Epithelial cell of esophagus (primary cell): ENCODE measurements around the gene FOXO6.

Source experiments
- DNase-seq: peaks from one replicate; pipeline ENCODE4 v3.0.0; 2010; ENCODE audit warnings: low read depth
- H3K4me3 ChIP-seq: 2 replicates; pipeline ENCODE4 v1.5.1; 2011; ENCODE audit warnings: mild to moderate bottlenecking, low read length, control low read depth
- TF ChIP-seq, protein P1 (sequence below): IDR thresholded peaks from 2 replicates; pipeline ENCODE4 v1.5.1; 2011; ENCODE audit warnings: low read depth, mild to moderate bottlenecking, low read length, control low read depth, inconsistent platforms; ENCODE audit not compliant: insufficient read depth; ENCODE audit errors: missing control alignments

FOXO6 gene

DNA sequence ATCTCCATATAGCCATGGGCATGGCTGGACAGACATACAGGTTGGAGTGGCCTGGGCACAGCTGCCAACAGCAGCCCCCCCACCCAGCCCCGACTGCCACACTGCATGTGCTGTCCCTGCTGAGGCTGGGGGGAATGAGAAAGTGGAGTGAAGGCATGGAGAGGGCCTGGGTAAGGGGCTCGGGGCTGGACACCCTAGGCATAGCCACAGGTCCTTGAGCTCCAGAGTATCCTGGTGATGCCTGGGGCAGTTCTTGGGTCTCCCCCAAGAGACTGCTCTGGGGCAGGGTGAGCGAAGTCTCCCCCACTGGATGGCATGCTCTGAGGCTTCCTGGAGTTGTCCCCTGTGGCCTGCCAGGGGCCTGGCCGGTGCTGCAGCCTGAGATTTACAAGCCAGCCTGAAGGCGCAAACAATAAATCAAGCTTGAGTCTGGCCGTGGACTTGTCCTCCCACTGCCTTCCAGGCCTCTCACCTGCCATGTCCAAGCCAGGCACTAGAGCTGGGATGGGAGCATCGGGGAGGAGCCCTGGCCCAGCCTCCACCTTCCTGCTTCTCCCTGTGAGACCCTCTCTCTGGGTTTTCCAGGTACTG, 53.6 kb downstream of the FOXO6 start:
- no peak for DNase-seq
- TF ChIP-seq, protein P1, sequence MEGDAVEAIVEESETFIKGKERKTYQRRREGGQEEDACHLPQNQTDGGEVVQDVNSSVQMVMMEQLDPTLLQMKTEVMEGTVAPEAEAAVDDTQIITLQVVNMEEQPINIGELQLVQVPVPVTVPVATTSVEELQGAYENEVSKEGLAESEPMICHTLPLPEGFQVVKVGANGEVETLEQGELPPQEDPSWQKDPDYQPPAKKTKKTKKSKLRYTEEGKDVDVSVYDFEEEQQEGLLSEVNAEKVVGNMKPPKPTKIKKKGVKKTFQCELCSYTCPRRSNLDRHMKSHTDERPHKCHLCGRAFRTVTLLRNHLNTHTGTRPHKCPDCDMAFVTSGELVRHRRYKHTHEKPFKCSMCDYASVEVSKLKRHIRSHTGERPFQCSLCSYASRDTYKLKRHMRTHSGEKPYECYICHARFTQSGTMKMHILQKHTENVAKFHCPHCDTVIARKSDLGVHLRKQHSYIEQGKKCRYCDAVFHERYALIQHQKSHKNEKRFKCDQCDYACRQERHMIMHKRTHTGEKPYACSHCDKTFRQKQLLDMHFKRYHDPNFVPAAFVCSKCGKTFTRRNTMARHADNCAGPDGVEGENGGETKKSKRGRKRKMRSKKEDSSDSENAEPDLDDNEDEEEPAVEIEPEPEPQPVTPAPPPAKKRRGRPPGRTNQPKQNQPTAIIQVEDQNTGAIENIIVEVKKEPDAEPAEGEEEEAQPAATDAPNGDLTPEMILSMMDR, result no peak
- no peak overlapping the region for H3K4me3 ChIP-seq

DNA sequence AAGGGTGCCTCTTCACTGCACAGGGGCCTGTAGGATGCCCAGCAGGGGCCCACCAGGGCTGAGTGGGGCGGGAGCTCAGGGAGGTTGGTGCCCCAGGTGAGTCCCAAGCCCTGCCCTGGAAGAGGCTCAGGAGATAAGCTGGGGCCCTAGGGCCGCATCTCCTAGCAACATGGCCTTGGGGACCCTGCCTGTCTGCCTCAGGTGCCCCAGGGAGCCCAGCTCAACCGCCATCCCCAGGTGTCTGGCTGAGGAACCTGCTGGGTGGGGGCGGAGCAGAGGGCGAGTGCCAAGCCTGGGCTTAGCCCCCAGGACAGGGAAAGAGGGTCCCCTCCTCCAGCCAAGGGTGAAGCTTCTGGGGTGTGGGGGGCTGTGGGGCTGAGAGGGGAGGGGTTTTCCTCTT, 54.8 kb downstream of the FOXO6 start:
- TF ChIP-seq, protein P1, result no peak
- no peak for DNase-seq
- no peak overlapping the region for H3K4me3 ChIP-seq

DNA sequence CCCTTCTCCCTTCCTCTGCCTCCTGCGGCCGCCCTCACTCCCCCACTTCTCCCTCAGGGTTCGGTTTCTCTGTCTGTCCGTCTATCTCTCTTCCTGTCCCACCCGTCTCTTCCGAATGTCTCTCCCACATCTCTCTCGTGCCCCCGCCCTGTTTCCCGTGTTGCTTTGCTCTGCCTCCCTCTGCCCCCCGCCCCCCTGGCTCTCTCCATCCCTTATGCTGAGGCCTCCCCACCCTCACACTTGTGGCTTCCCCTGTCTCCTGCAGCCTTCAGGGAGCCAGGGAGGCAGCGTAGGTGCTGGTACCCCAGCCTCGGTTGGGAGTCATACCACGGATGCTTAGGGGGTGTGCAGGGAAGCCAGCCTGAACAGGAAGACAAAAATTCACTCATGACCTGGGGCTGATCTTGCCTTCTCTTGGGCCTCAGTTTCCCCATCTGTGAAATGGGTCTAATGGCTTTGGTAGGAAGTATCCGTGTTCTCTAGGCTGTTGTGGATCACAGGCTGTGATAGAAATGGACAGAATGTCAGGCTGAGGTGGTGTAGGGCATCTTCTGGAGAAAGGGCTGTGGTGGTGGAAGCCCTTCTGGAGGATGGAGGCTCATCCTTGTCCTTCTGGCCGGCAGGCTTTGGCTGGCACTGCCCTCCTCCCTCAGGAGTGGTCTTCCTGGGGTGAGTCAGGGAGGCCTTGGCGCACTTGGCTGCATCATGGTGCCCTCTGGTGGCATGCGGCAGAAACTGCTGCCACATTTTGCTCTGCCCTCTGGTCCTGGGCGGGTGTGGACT, 55.5 kb downstream of the FOXO6 start:
- DNase-seq, result peak; percentile 72
- H3K4me3 ChIP-seq, result no peak overlapping the region
- TF ChIP-seq, protein P1, result peak; percentile 91

DNA sequence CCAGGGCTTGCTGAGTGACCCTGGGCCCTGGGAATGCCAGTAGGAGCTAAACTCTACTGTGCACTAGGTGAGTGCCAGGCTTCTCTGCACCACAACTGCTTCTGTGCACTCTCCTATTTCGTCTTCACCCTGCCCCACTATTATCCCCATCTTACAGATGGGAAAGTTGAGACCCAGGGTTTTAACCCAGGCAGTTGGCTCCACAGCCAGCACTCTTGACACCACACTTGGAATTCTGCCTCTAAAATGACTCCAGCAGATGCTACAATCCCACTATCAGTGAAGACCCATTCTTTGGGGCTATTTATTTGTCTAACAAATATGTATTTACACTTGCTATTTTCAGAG, 56.1 kb downstream of the FOXO6 start:
- no peak for DNase-seq
- TF ChIP-seq, protein P1, result no peak
- H3K4me3 ChIP-seq, result no peak overlapping the region

DNA sequence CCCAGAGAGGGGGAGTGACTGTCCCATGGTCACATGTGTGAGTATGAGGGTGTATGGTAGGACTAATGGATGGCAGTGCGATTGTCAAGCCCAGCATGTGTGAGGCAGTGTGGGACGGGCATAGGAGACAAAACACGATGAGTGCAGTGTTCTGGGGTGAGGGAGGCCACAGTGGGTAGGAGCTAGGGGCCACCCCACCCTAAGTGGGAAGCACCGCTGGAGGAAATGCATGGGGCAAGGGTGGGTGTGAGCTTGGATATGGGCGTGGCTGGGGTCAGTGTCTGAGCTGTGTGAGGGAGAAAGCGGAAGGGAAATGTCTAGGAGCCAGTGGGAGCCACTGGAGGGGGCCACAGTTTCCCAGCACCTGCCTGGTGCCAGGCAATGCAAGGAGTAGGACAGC, 56.5 kb downstream of the FOXO6 start:
- H3K4me3 ChIP-seq, result no peak overlapping the region
- TF ChIP-seq, protein P1, result no peak
- no peak for DNase-seq

DNA sequence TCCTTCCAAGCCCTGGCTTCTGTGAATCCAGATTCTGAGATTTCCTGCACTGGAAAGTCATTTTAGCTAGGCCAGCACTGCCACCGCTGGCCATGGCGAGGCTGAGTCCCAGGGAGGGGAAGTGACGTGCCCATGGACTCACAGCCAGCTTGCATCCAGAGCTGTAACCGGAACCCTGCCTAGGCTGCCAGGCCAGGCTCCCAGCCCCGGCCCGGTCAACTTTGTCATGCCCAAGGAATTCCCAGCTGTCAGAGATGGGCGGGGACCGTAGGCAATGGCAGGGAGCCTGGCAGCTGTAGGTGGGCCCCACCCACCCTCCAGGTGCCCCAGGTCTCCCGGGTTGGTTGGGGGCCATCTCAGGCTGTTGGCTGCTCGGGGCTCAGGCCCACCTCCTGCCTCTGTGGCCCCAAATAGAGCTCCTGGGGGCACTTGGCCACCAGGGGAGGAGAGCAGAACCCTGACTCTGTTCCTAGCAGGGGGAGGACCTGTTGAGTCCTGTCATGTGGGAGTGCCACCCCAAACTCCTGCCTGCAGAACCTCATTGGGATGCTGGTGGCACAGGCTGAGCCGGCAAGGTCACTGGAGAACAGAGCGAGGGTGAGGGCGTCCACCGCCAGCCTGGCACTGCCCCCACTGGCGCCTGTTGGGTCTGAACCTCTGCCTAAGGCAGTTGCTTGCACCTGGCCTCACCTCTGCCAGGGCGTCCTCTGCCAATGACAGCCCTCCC, 57.8 kb downstream of the FOXO6 start:
- DNase-seq, result peak; percentile 97
- no peak overlapping the region for H3K4me3 ChIP-seq
- TF ChIP-seq, protein P1, result peak; percentile 25
